SU-DHL-6 (cell line): ENCODE measurements around the gene LPAR1.

Experiments used
- EZH2phosphoT487 ChIP-seq: fragments of 200-600 bp; sonication (generic), shearing (Covaris generic); conservative IDR thresholded peaks from 2 replicates; pipeline ENCODE4 v1.6.1; 2018; ENCODE audit warnings: mild to moderate bottlenecking, antibody characterized with exemption, low read length, moderate library complexity, mixed read lengths
- TF ChIP-seq, protein P1 (sequence below): fragments of 200-600 bp; sonication (generic); IDR thresholded peaks from one replicate; pipeline ENCODE4 v1.5.1; 2017; ENCODE audit warnings: antibody characterized with exemption, mild to moderate bottlenecking, low read length, moderate library complexity; ENCODE audit not compliant: insufficient read depth, poor library complexity, severe bottlenecking

- TF ChIP-seq, protein P1, sequence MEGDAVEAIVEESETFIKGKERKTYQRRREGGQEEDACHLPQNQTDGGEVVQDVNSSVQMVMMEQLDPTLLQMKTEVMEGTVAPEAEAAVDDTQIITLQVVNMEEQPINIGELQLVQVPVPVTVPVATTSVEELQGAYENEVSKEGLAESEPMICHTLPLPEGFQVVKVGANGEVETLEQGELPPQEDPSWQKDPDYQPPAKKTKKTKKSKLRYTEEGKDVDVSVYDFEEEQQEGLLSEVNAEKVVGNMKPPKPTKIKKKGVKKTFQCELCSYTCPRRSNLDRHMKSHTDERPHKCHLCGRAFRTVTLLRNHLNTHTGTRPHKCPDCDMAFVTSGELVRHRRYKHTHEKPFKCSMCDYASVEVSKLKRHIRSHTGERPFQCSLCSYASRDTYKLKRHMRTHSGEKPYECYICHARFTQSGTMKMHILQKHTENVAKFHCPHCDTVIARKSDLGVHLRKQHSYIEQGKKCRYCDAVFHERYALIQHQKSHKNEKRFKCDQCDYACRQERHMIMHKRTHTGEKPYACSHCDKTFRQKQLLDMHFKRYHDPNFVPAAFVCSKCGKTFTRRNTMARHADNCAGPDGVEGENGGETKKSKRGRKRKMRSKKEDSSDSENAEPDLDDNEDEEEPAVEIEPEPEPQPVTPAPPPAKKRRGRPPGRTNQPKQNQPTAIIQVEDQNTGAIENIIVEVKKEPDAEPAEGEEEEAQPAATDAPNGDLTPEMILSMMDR: no peak
- no peak for TF ChIP-seq EZH2phosphoT487
These were observed 66.6 kb downstream of the LPAR1 start for GRCh38 chr9:110971705-110972104.
